GM12874 (cell line): ENCODE measurements around the gene ARHGAP24.

ENCODE experiments used
- CTCF ChIP-seq: IDR thresholded peaks from 2 replicates; pipeline ENCODE4 v1.5.1; 2011; ENCODE audit warnings: low read depth, mild to moderate bottlenecking, control low read depth, low read length, moderate library complexity; ENCODE audit not compliant: insufficient read depth

ARHGAP24 gene

GRCh38 chr4:85486425-85487086, 11.6 kb downstream of the ARHGAP24 start:
- no peak for TF ChIP-seq CTCF

GRCh38 chr4:85488416-85488815, 13.5 kb downstream of the ARHGAP24 start:
- no peak for TF ChIP-seq CTCF

GRCh38 chr4:85489273-85489981, 14.5 kb downstream of the ARHGAP24 start:
- no peak for TF ChIP-seq CTCF

GRCh38 chr4:85491527-85491926, 16.6 kb downstream of the ARHGAP24 start:
- TF ChIP-seq CTCF: no peak

DNA sequence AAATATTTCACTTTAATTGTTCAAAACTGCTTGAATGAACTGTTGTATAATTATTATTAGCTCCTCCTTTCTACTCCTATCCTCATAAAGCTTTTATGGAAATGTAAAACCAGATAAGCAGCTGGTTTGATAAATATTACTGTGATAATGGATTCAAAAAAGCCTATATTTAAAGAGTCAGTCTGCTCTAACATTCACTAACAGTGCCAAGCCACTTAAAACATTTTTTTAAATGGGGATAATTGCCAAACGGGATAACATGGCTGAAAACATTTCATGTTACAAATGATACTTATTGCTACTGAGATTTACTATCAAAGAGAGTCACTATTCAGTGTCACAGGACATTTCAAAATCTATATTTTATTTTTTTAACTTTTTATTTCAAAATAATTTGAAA, 17.4 kb downstream of the ARHGAP24 start:
- TF ChIP-seq CTCF: no peak

DNA sequence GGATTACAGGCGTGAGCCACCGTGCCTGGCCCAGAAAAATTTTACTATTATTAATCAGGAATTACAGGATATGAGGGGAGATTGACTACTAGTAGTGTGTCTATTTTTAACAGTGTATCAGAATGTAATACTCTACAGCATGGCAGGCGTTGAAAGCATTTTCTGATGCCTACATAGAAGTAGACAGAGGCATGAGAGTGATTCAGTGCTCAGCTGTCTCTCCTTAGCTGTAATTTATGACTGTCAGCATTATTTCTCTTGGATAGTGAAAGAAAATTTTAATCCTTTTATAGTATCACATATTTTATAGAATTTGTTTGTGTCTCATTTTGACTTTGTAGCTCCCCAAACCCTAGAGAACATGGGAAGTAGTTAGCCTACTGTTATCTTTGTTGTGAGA, 20.7 kb downstream of the ARHGAP24 start:
- no peak for TF ChIP-seq CTCF

- TF ChIP-seq CTCF: no peak
Observed at GRCh38 chr4:85496126-85496849, 21.3 kb downstream of the ARHGAP24 start.
